ENCODE results near the gene CNKSR2. TPM values are rescaled to one million over a fixed set of nuclear protein-coding genes. Genes with fewer than 3 reads are reported as not detected.
A peak's percentile ranks its signal among the peaks of the same experiment; 100 is the strongest.

CNKSR2 gene
- total RNA-seq = 1 to 10 TPM; 3.2 TPM

GRCh38 chrX:21374163-21374993, at the start of gene CNKSR2:
Gene CNKSR2 (plus strand): TSS chrX:21374418. CDS start chrX:21374898, 480 bp downstream.
- H3K4me1 Mint-ChIP-seq = no peaks in the 10 kb centered on the region
- H3K27me3 Mint-ChIP-seq = no peaks in the 10 kb centered on the region
- no peaks in the 10 kb centered on the region for H3K36me3 Mint-ChIP-seq (ENCODE audit: low read depth)
- peak within 1 kb of the TSS; percentile 78 for H3K4me3 Mint-ChIP-seq
- no peak within 1 kb of the TSS for H3K27ac Mint-ChIP-seq
- H3K9me3 Mint-ChIP-seq = no peaks in the 10 kb centered on the region
- peak; percentile 78 for ATAC-seq (replicated peaks)

- Mint-ChIP-seq H3K36me3 (ENCODE audit: low read depth) (no peaks in the 10 kb centered on the region), H3K4me1 (no peaks in the 10 kb centered on the region), H3K4me3 (no peak overlapping the region), H3K27ac (no peak overlapping the region), H3K27me3 (no peaks in the 10 kb centered on the region), H3K9me3 (peaks cover 16% of the 10 kb centered on the region)
- ATAC-seq (replicated peaks) = no peak
These were observed 19.5 kb upstream of the CNKSR2 start for GRCh38 chrX:21354725-21355124.

- no peaks in the 10 kb centered on the region for H3K4me1 Mint-ChIP-seq
- no peak overlapping the region for H3K4me3 Mint-ChIP-seq
- H3K9me3 Mint-ChIP-seq = peaks cover 8% of the 10 kb centered on the region
- ATAC-seq (replicated peaks) = no peak
- H3K27ac Mint-ChIP-seq = no peak overlapping the region
- no peaks in the 10 kb centered on the region for H3K36me3 Mint-ChIP-seq (ENCODE audit: low read depth)
- no peaks in the 10 kb centered on the region for H3K27me3 Mint-ChIP-seq
These were observed 18.4 kb upstream of the CNKSR2 start for GRCh38 chrX:21355831-21356230.

GRCh38 chrX:21369613-21370012, 4.6 kb upstream of the CNKSR2 start:
- H3K36me3 Mint-ChIP-seq (ENCODE audit: low read depth) = no peaks in the 10 kb centered on the region
- ATAC-seq (replicated peaks) = no peak
- no peaks in the 10 kb centered on the region for H3K27me3 Mint-ChIP-seq
- H3K9me3 Mint-ChIP-seq = no peaks in the 10 kb centered on the region
- no peaks in the 10 kb centered on the region for H3K4me1 Mint-ChIP-seq
- no peak overlapping the region for H3K27ac Mint-ChIP-seq
- no peak overlapping the region for H3K4me3 Mint-ChIP-seq

- H3K4me3 Mint-ChIP-seq = peak overlapping the region; percentile 78
- H3K27ac Mint-ChIP-seq = no peak overlapping the region
- H3K27me3 Mint-ChIP-seq = no peaks in the 10 kb centered on the region
- H3K9me3 Mint-ChIP-seq = no peaks in the 10 kb centered on the region
- ATAC-seq (replicated peaks) = no peak
- H3K36me3 Mint-ChIP-seq (ENCODE audit: low read depth) = no peaks in the 10 kb centered on the region
- H3K4me1 Mint-ChIP-seq = no peaks in the 10 kb centered on the region
These were observed 1.2 kb upstream of the CNKSR2 start for GRCh38 chrX:21373001-21373400.

- H3K9me3 Mint-ChIP-seq = no peaks in the 10 kb centered on the region
These were observed 518 bp upstream of the CNKSR2 start for GRCh38 chrX:21373637-21374162.

GRCh38 chrX:21374994-21375707, 933 bp downstream of the CNKSR2 start:
- peak; percentile 41 for ATAC-seq (replicated peaks)
- H3K9me3 Mint-ChIP-seq = no peaks in the 10 kb centered on the region
- no peaks in the 10 kb centered on the region for H3K36me3 Mint-ChIP-seq (ENCODE audit: low read depth)
- H3K4me1 Mint-ChIP-seq = no peaks in the 10 kb centered on the region
- H3K27me3 Mint-ChIP-seq = no peaks in the 10 kb centered on the region
- peak overlapping the region; percentile 78 for H3K4me3 Mint-ChIP-seq
- no peak overlapping the region for H3K27ac Mint-ChIP-seq

More at GRCh38 chrX:21373637-21374162, 518 bp upstream of the CNKSR2 start:
- peak; percentile 41 for ATAC-seq (replicated peaks)
- no peaks in the 10 kb centered on the region for H3K27me3 Mint-ChIP-seq
- peak overlapping the region; percentile 78 for H3K4me3 Mint-ChIP-seq
- no peaks in the 10 kb centered on the region for H3K4me1 Mint-ChIP-seq
- no peak overlapping the region for H3K27ac Mint-ChIP-seq
- no peaks in the 10 kb centered on the region for H3K36me3 Mint-ChIP-seq (ENCODE audit: low read depth)

GRCh38 chrX:21375708-21376009, 1.4 kb downstream of the CNKSR2 start:
- H3K27ac Mint-ChIP-seq = no peak overlapping the region
- no peaks in the 10 kb centered on the region for H3K27me3 Mint-ChIP-seq

GRCh38 chrX:21376636-21377035, 2.4 kb downstream of the CNKSR2 start:
- Mint-ChIP-seq H3K4me1 (no peaks in the 10 kb centered on the region), H3K36me3 (ENCODE audit: low read depth) (no peaks in the 10 kb centered on the region), H3K4me3 (peak overlapping the region; percentile 78), H3K27me3 (no peaks in the 10 kb centered on the region), H3K9me3 (no peaks in the 10 kb centered on the region), H3K27ac (no peak overlapping the region)
- no peak for ATAC-seq (replicated peaks)

More at GRCh38 chrX:21375708-21376009, 1.4 kb downstream of the CNKSR2 start:
- ATAC-seq (replicated peaks) = no peak
- Mint-ChIP-seq H3K36me3 (ENCODE audit: low read depth) (no peaks in the 10 kb centered on the region), H3K4me1 (no peaks in the 10 kb centered on the region), H3K4me3 (peak overlapping the region; percentile 78), H3K9me3 (no peaks in the 10 kb centered on the region)

GRCh38 chrX:21379991-21380390, 5.8 kb downstream of the CNKSR2 start:
- Mint-ChIP-seq H3K27ac (no peak overlapping the region), H3K9me3 (no peaks in the 10 kb centered on the region), H3K4me1 (no peaks in the 10 kb centered on the region), H3K36me3 (ENCODE audit: low read depth) (no peaks in the 10 kb centered on the region), H3K27me3 (no peaks in the 10 kb centered on the region), H3K4me3 (no peak overlapping the region)
- ATAC-seq (replicated peaks) = no peak

- no peaks in the 10 kb centered on the region for H3K4me1 Mint-ChIP-seq
- H3K36me3 Mint-ChIP-seq (ENCODE audit: low read depth) = no peaks in the 10 kb centered on the region
- no peak for ATAC-seq (replicated peaks)
- no peak overlapping the region for H3K27ac Mint-ChIP-seq
- no peaks in the 10 kb centered on the region for H3K9me3 Mint-ChIP-seq
- no peaks in the 10 kb centered on the region for H3K27me3 Mint-ChIP-seq
- H3K4me3 Mint-ChIP-seq = no peak overlapping the region
These were observed 8.5 kb downstream of the CNKSR2 start for GRCh38 chrX:21382715-21383114.

- no peaks in the 10 kb centered on the region for H3K27me3 Mint-ChIP-seq
- H3K4me1 Mint-ChIP-seq = no peaks in the 10 kb centered on the region
- H3K4me3 Mint-ChIP-seq = no peak overlapping the region
- H3K9me3 Mint-ChIP-seq = no peaks in the 10 kb centered on the region
- H3K36me3 Mint-ChIP-seq (ENCODE audit: low read depth) = no peaks in the 10 kb centered on the region
- H3K27ac Mint-ChIP-seq = no peak overlapping the region
- no peak for ATAC-seq (replicated peaks)
These were observed 9.3 kb downstream of the CNKSR2 start for GRCh38 chrX:21383546-21383945.

GRCh38 chrX:21384178-21384577, 10.0 kb downstream of the CNKSR2 start:
- H3K27me3 Mint-ChIP-seq = no peaks in the 10 kb centered on the region
- H3K4me3 Mint-ChIP-seq = no peak overlapping the region
- H3K4me1 Mint-ChIP-seq = no peaks in the 10 kb centered on the region
- ATAC-seq (replicated peaks) = no peak
- no peaks in the 10 kb centered on the region for H3K9me3 Mint-ChIP-seq
- no peak overlapping the region for H3K27ac Mint-ChIP-seq
- no peaks in the 10 kb centered on the region for H3K36me3 Mint-ChIP-seq (ENCODE audit: low read depth)

- H3K4me3 Mint-ChIP-seq = no peak overlapping the region
- H3K36me3 Mint-ChIP-seq (ENCODE audit: low read depth) = no peaks in the 10 kb centered on the region
- no peaks in the 10 kb centered on the region for H3K27me3 Mint-ChIP-seq
- ATAC-seq (replicated peaks) = no peak
- H3K27ac Mint-ChIP-seq = no peak overlapping the region
- no peaks in the 10 kb centered on the region for H3K9me3 Mint-ChIP-seq
- no peaks in the 10 kb centered on the region for H3K4me1 Mint-ChIP-seq
These were observed 20.6 kb downstream of the CNKSR2 start for GRCh38 chrX:21394792-21395191.

- Mint-ChIP-seq H3K4me3 (no peak overlapping the region), H3K27me3 (no peaks in the 10 kb centered on the region), H3K9me3 (no peaks in the 10 kb centered on the region), H3K4me1 (no peaks in the 10 kb centered on the region), H3K36me3 (ENCODE audit: low read depth) (no peaks in the 10 kb centered on the region), H3K27ac (no peak overlapping the region)
- no peak for ATAC-seq (replicated peaks)
These were observed 24.2 kb downstream of the CNKSR2 start for GRCh38 chrX:21398426-21398825.

Measured in activated T-helper 17 cell treated with anti-CD3 and anti-CD28 coated beads, Interleukin-2, amount 50 U/mL, for 72 hours (primary cell).